GM21619 (cell line): ENCODE results near the gene PTPN2.
A peak's percentile ranks its signal among the peaks of the same experiment; 100 is the strongest.
"Not testable (repeated sequence)": the region's sequence is repeated elsewhere in the genome, so short reads cannot be mapped to it uniquely, and the experiment has no call there.

Experiments used
- ATAC-seq: cut with Tn5 transposase; IDR thresholded peaks from one replicate; pipeline ENCODE4 v1.9.1; 2021; ENCODE audit not compliant: unreplicated experiment

Gene PTPN2

GRCh38 chr18:12883684-12884405 lies at the start of gene PTPN2:
Gene PTPN2 (minus strand): TSS chr18:12884237. CDS start chr18:12884141, 96 bp downstream.
- peak; percentile 59 for ATAC-seq

- ATAC-seq = no peak
Observed at GRCh38 chr18:12933327-12933726, 49.3 kb upstream of the PTPN2 start.

- ATAC-seq = no peak
Observed at GRCh38 chr18:12930908-12931307, 46.9 kb upstream of the PTPN2 start.

- no peak for ATAC-seq
Observed at GRCh38 chr18:12930376-12930775, 46.3 kb upstream of the PTPN2 start.

GRCh38 chr18:12929477-12930083 lies 45.5 kb upstream of the PTPN2 start:
- no peak for ATAC-seq

- ATAC-seq = no peak
Observed at GRCh38 chr18:12928641-12929040, 44.6 kb upstream of the PTPN2 start.

GRCh38 chr18:12928206-12928605 lies 44.2 kb upstream of the PTPN2 start:
- no peak for ATAC-seq

GRCh38 chr18:12924616-12925015 lies 40.6 kb upstream of the PTPN2 start:
- no peak for ATAC-seq

- ATAC-seq = no peak
Observed at GRCh38 chr18:12922266-12922665, 38.2 kb upstream of the PTPN2 start.

GRCh38 chr18:12921178-12921577 lies 37.1 kb upstream of the PTPN2 start:
- ATAC-seq = peak; percentile 65

- no peak for ATAC-seq
Observed at GRCh38 chr18:12911929-12912703, 28.1 kb upstream of the PTPN2 start.

GRCh38 chr18:12911025-12911928 lies 27.2 kb upstream of the PTPN2 start:
- ATAC-seq = no peak

GRCh38 chr18:12908706-12909105 lies 24.7 kb upstream of the PTPN2 start:
- no peak for ATAC-seq

GRCh38 chr18:12907258-12907925 lies 23.4 kb upstream of the PTPN2 start:
- no peak for ATAC-seq

- ATAC-seq = no peak
Observed at GRCh38 chr18:12906773-12907172, 22.7 kb upstream of the PTPN2 start.

GRCh38 chr18:12906119-12906518 lies 22.1 kb upstream of the PTPN2 start:
- ATAC-seq = no peak

GRCh38 chr18:12904012-12904516 lies 20.0 kb upstream of the PTPN2 start:
- no peak for ATAC-seq

- not testable (repeated sequence) for ATAC-seq
Observed at GRCh38 chr18:12901208-12901607, 17.2 kb upstream of the PTPN2 start.

GRCh38 chr18:12896784-12897333 lies 12.8 kb upstream of the PTPN2 start:
- ATAC-seq = not testable (repeated sequence)

GRCh38 chr18:12895626-12896025 lies 11.6 kb upstream of the PTPN2 start:
- no peak for ATAC-seq
